ENCODE measurements around the gene DGKD. TPM values are rescaled to one million over a fixed set of nuclear protein-coding genes. Genes with fewer than 3 reads are reported as not detected.

Gene DGKD
- total RNA-seq, 1 donor from 2014 or later: 49.5 TPM

- TF ChIP-seq, protein P1, sequence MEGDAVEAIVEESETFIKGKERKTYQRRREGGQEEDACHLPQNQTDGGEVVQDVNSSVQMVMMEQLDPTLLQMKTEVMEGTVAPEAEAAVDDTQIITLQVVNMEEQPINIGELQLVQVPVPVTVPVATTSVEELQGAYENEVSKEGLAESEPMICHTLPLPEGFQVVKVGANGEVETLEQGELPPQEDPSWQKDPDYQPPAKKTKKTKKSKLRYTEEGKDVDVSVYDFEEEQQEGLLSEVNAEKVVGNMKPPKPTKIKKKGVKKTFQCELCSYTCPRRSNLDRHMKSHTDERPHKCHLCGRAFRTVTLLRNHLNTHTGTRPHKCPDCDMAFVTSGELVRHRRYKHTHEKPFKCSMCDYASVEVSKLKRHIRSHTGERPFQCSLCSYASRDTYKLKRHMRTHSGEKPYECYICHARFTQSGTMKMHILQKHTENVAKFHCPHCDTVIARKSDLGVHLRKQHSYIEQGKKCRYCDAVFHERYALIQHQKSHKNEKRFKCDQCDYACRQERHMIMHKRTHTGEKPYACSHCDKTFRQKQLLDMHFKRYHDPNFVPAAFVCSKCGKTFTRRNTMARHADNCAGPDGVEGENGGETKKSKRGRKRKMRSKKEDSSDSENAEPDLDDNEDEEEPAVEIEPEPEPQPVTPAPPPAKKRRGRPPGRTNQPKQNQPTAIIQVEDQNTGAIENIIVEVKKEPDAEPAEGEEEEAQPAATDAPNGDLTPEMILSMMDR (IDR thresholded peaks at IDR 0.05; ENCODE audit: unreplicated experiment): no peak
- Mint-ChIP-seq H3K27ac (no peak overlapping the region), H3K4me3 (ENCODE audit: low read depth) (no peak overlapping the region), H3K4me1 (ENCODE audit: low read depth) (no peaks in the 10 kb centered on the region), H3K27me3 (no peaks in the 10 kb centered on the region), H3K36me3 (ENCODE audit: insufficient read depth) (no peaks in the 10 kb centered on the region), H3K9me3 (ENCODE audit: low read depth) (no peaks in the 10 kb centered on the region)
- DNase-seq (ENCODE audit: low spot score, unreplicated experiment): no peak
These were observed 29.0 kb upstream of the DGKD start for GRCh38 chr2:233325256-233325655.

- TF ChIP-seq, protein P1 (IDR thresholded peaks at IDR 0.05; ENCODE audit: unreplicated experiment): no peak
- no peaks in the 10 kb centered on the region for H3K27me3 Mint-ChIP-seq
- no peaks in the 10 kb centered on the region for H3K36me3 Mint-ChIP-seq (ENCODE audit: insufficient read depth)
- no peaks in the 10 kb centered on the region for H3K4me1 Mint-ChIP-seq (ENCODE audit: low read depth)
- DNase-seq (ENCODE audit: low spot score, unreplicated experiment): no peak
- no peak overlapping the region for H3K4me3 Mint-ChIP-seq (ENCODE audit: low read depth)
- no peak overlapping the region for H3K27ac Mint-ChIP-seq
- H3K9me3 Mint-ChIP-seq (ENCODE audit: low read depth): no peaks in the 10 kb centered on the region
These were observed 28.5 kb upstream of the DGKD start for GRCh38 chr2:233325814-233326213.

DNA sequence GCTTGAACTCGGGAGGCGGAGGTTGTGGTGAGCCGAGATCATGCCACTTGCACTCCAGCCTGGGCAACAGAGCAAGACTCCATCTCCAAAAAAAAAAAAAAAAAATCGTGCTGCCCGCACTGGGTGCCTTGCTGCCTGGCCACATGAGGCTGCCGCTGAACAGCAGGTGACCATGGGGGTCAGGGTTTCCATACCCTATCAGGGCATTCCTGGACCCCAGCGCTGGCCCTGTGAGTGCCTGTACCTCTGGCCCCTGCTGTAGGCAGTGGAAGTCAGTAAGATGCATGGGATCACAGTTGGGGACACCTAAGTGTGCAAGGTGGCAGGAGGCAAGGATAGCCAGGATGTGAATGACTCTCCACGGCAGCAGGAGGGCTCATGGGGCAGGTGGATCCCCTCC is 27.8 kb upstream of the DGKD start:
- Mint-ChIP-seq H3K27ac (no peak overlapping the region), H3K27me3 (no peaks in the 10 kb centered on the region), H3K9me3 (ENCODE audit: low read depth) (no peaks in the 10 kb centered on the region), H3K4me3 (ENCODE audit: low read depth) (no peak overlapping the region), H3K4me1 (ENCODE audit: low read depth) (no peaks in the 10 kb centered on the region), H3K36me3 (ENCODE audit: insufficient read depth) (no peaks in the 10 kb centered on the region)
- TF ChIP-seq, protein P1 (IDR thresholded peaks at IDR 0.05; ENCODE audit: unreplicated experiment): no peak
- DNase-seq (ENCODE audit: low spot score, unreplicated experiment): no peak

DNA sequence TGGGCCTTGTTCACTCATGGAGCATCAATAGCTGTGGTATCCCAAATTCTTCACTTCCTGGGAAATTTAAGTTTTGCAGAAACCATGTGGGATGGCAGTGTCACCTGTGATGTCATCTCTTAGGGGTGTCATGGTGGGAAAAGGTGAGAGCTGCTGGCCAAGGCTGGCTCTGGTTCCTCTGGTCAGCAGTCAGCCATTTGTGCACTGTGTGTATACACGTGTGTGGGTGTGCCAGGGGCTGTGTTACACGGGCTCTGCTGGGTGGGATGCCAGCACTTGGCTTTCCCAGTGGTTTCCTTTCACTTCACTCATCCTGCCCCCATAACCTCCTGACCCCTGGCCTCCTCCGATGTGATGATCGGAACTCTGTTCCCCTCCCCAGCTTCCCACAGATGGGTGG is 25.4 kb upstream of the DGKD start:
- Mint-ChIP-seq H3K27ac (no peak overlapping the region), H3K4me1 (ENCODE audit: low read depth) (no peaks in the 10 kb centered on the region), H3K4me3 (ENCODE audit: low read depth) (no peak overlapping the region), H3K9me3 (ENCODE audit: low read depth) (no peaks in the 10 kb centered on the region), H3K36me3 (ENCODE audit: insufficient read depth) (no peaks in the 10 kb centered on the region), H3K27me3 (peaks cover 2% of the 10 kb centered on the region)
- TF ChIP-seq, protein P1 (IDR thresholded peaks at IDR 0.05; ENCODE audit: unreplicated experiment): no peak
- no peak for DNase-seq (ENCODE audit: low spot score, unreplicated experiment)

- Mint-ChIP-seq H3K36me3 (ENCODE audit: insufficient read depth) (no peaks in the 10 kb centered on the region), H3K27me3 (peaks cover 4% of the 10 kb centered on the region), H3K4me1 (ENCODE audit: low read depth) (no peaks in the 10 kb centered on the region), H3K27ac (no peak overlapping the region), H3K9me3 (ENCODE audit: low read depth) (no peaks in the 10 kb centered on the region), H3K4me3 (ENCODE audit: low read depth) (no peak overlapping the region)
- no peak for DNase-seq (ENCODE audit: low spot score, unreplicated experiment)
- TF ChIP-seq, protein P1 (IDR thresholded peaks at IDR 0.05; ENCODE audit: unreplicated experiment): no peak
These were observed 24.7 kb upstream of the DGKD start for GRCh38 chr2:233329489-233330135.

All from progenitor cell of endocrine pancreas (in vitro differentiated cells).